AG04450 (cell line): ENCODE results near the gene N4BP3. TPM values are rescaled to one million over a fixed set of nuclear protein-coding genes. Genes with fewer than 3 reads are reported as not detected.

ENCODE experiments used
- CTCF ChIA-PET: fragments of 300-600, 350-600 bp; formaldehyde crosslinking; extraction: SDS; loops from one replicate; lab custom pipeline; 2022; ENCODE audit warnings: antibody characterized with exemption, inconsistent platforms; lab: Charles Lee
- POLR2A ChIA-PET: fragments of 350-600 bp; formaldehyde crosslinking; extraction: SDS; loops from one replicate; lab custom pipeline; 2021; ENCODE audit warnings: antibody characterized with exemption, inconsistent platforms; lab: Yijun Ruan, JAX
- DNase-seq: peaks from one replicate; pipeline ENCODE4 v3.0.0-alpha.2; 2011; ENCODE audit warnings: low read depth, low spot score
- H3K27ac ChIP-seq: one replicate; pipeline ENCODE4 v1.5.1; 2012; ENCODE audit warnings: low read depth, low read length, control low read depth
- H3K27me3 ChIP-seq: one replicate; pipeline ENCODE4 v1.6.0; 2012; ENCODE audit warnings: low read length; ENCODE audit not compliant: control insufficient read depth, insufficient read depth
- H3K4me3 ChIP-seq: 2 replicates; pipeline ENCODE4 v1.5.1; 2011; ENCODE audit warnings: mild to moderate bottlenecking, low read depth, low read length, control low read depth
- H3K9me3 ChIP-seq: 2 replicates; pipeline ENCODE4 v1.5.1; 2012; ENCODE audit warnings: low read length; ENCODE audit not compliant: control insufficient read depth, insufficient read depth
- CTCF ChIP-seq: IDR thresholded peaks from 2 replicates; pipeline ENCODE4 v1.5.1; 2011; ENCODE audit warnings: low read depth, low read length, control low read depth, inconsistent platforms
- polyA plus RNA-seq: library from polyadenylated mRNA; depleted of rRNA; stranded (reverse); fragments of >200 nt; gene quantifications from 2 replicates; pipeline ENCODE4 v1.2.3, GENCODE V29; 2011

The N4BP3 gene
- polyA plus RNA-seq, 1 experiment, result 0.29 TPM

- peaks cover 20% of the 10 kb centered on the region for H3K27me3 ChIP-seq
- H3K4me3 ChIP-seq, result no peak overlapping the region
- ChIA-PET POLR2A (interaction anchor here (1.6 kb wide), 1 partner anchor 30 kb away, joined by 8 read pairs; no protein-coding TSS in a partner anchor), CTCF (no interaction called here)
- no peak overlapping the region for H3K27ac ChIP-seq
- H3K9me3 ChIP-seq, result peaks cover 6% of the 10 kb centered on the region
- no peak for TF ChIP-seq CTCF
- no peak for DNase-seq
Observed at GRCh38 chr5:178107756-178108310, 5.5 kb upstream of the N4BP3 start.

- no peak overlapping the region for H3K4me3 ChIP-seq
- POLR2A ChIA-PET, result interaction anchor here (1.6 kb wide), 1 partner anchor 30 kb away, joined by 8 read pairs; no protein-coding TSS in a partner anchor
- peaks cover 23% of the 10 kb centered on the region for H3K27me3 ChIP-seq
- no peak for TF ChIP-seq CTCF
- H3K9me3 ChIP-seq, result peaks cover 8% of the 10 kb centered on the region
- no peak for DNase-seq
- CTCF ChIA-PET, result no interaction called here
- no peak overlapping the region for H3K27ac ChIP-seq
Observed at GRCh38 chr5:178108446-178108845, 4.9 kb upstream of the N4BP3 start.

GRCh38 chr5:178108966-178109365, 4.4 kb upstream of the N4BP3 start:
- TF ChIP-seq CTCF, result no peak
- Histone ChIP-seq H3K27ac (no peak overlapping the region), H3K4me3 (no peak overlapping the region), H3K27me3 (peaks cover 25% of the 10 kb centered on the region), H3K9me3 (peaks cover 8% of the 10 kb centered on the region)
- ChIA-PET CTCF (no interaction called here), POLR2A (no interaction called here)
- DNase-seq, result no peak

GRCh38 chr5:178110511-178110910, 2.8 kb upstream of the N4BP3 start:
- Histone ChIP-seq H3K27ac (no peak overlapping the region), H3K4me3 (no peak overlapping the region), H3K9me3 (peaks cover 8% of the 10 kb centered on the region), H3K27me3 (peaks cover 41% of the 10 kb centered on the region)
- ChIA-PET CTCF (interaction anchor here (0.9 to 1.1 kb wide), 2 partner anchors 10 to 35 kb away, joined by 4 to 7 read pairs; no protein-coding TSS in a partner anchor), POLR2A (interaction anchor here (1.3 kb wide), 1 partner anchor 32 kb away, joined by 4 read pairs; no protein-coding TSS in a partner anchor)
- no peak for DNase-seq
- no peak for TF ChIP-seq CTCF

GRCh38 chr5:178111925-178112324, 1.4 kb upstream of the N4BP3 start:
- ChIA-PET POLR2A (no interaction called here), CTCF (interaction anchor here (1.1 kb wide), 1 partner anchor 36 kb away, joined by 3 read pairs; no protein-coding TSS in a partner anchor)
- Histone ChIP-seq H3K9me3 (peaks cover 8% of the 10 kb centered on the region), H3K4me3 (no peak overlapping the region), H3K27ac (no peak overlapping the region), H3K27me3 (peaks cover 47% of the 10 kb centered on the region)
- no peak for TF ChIP-seq CTCF
- DNase-seq, result peak; percentile 15
